Measurements from ENCODE around the gene CEP126.
"Not testable (repeated sequence)": the region's sequence is repeated elsewhere in the genome, so short reads cannot be mapped to it uniquely, and the experiment has no call there.

The CEP126 gene

GRCh38 chr11:101944923-101945322 is 30.1 kb downstream of the CEP126 start:
- FAIRE-seq (no peak), DNase-seq (ENCODE audit: insufficient read length) (no peak)
- TF ChIP-seq TAF1 (IDR thresholded peaks at IDR 0.05; ENCODE audit: borderline replicate concordance, low read depth, low read length) (no peak), POLR2AphosphoS5 (IDR thresholded peaks at IDR 0.05; ENCODE audit: low read depth, low read length) (no peak), POLR2A (IDR thresholded peaks at IDR 0.05; ENCODE audit: low read depth, low read length) (no peak)

- TF ChIP-seq TAF1 (IDR thresholded peaks at IDR 0.05; ENCODE audit: borderline replicate concordance, low read depth, low read length) (no peak), POLR2AphosphoS5 (IDR thresholded peaks at IDR 0.05; ENCODE audit: low read depth, low read length) (no peak), POLR2A (IDR thresholded peaks at IDR 0.05; ENCODE audit: low read depth, low read length) (no peak)
- FAIRE-seq (no peak), DNase-seq (ENCODE audit: insufficient read length) (no peak)
Measured at GRCh38 chr11:101945448-101945847, 30.6 kb downstream of the CEP126 start.

- FAIRE-seq (no peak), DNase-seq (ENCODE audit: insufficient read length) (no peak)
- TF ChIP-seq TAF1 (IDR thresholded peaks at IDR 0.05; ENCODE audit: borderline replicate concordance, low read depth, low read length) (no peak), POLR2AphosphoS5 (IDR thresholded peaks at IDR 0.05; ENCODE audit: low read depth, low read length) (no peak), POLR2A (IDR thresholded peaks at IDR 0.05; ENCODE audit: low read depth, low read length) (no peak)
Measured at GRCh38 chr11:101949680-101950220, 34.9 kb downstream of the CEP126 start.

GRCh38 chr11:101955278-101955677 is 40.5 kb downstream of the CEP126 start:
- no peak for DNase-seq (ENCODE audit: insufficient read length)
- no peak for FAIRE-seq
- TF ChIP-seq POLR2AphosphoS5 (IDR thresholded peaks at IDR 0.05; ENCODE audit: low read depth, low read length), result no peak
- no peak for TF ChIP-seq TAF1 (IDR thresholded peaks at IDR 0.05; ENCODE audit: borderline replicate concordance, low read depth, low read length)
- TF ChIP-seq POLR2A (IDR thresholded peaks at IDR 0.05; ENCODE audit: low read depth, low read length), result no peak

- DNase-seq (ENCODE audit: insufficient read length) (no peak), FAIRE-seq (no peak)
- TF ChIP-seq POLR2A (IDR thresholded peaks at IDR 0.05; ENCODE audit: low read depth, low read length), result no peak
- TF ChIP-seq TAF1 (IDR thresholded peaks at IDR 0.05; ENCODE audit: borderline replicate concordance, low read depth, low read length), result no peak
Measured at GRCh38 chr11:101955701-101956100, 40.9 kb downstream of the CEP126 start.

- DNase-seq (ENCODE audit: insufficient read length), result no peak
- FAIRE-seq, result no peak
- TF ChIP-seq POLR2A (IDR thresholded peaks at IDR 0.05; ENCODE audit: low read depth, low read length) (no peak), TAF1 (IDR thresholded peaks at IDR 0.05; ENCODE audit: borderline replicate concordance, low read depth, low read length) (no peak), POLR2AphosphoS5 (IDR thresholded peaks at IDR 0.05; ENCODE audit: low read depth, low read length) (no peak)
Measured at GRCh38 chr11:101960231-101960630, 45.4 kb downstream of the CEP126 start.

GRCh38 chr11:101964200-101964599 is 49.4 kb downstream of the CEP126 start:
- DNase-seq (ENCODE audit: insufficient read length); FAIRE-seq: not testable (repeated sequence)

GRCh38 chr11:101974255-101974654 is 59.4 kb downstream of the CEP126 start:
- DNase-seq (ENCODE audit: insufficient read length) (no peak), FAIRE-seq (no peak)
- TF ChIP-seq TAF1 (IDR thresholded peaks at IDR 0.05; ENCODE audit: borderline replicate concordance, low read depth, low read length) (no peak), POLR2AphosphoS5 (IDR thresholded peaks at IDR 0.05; ENCODE audit: low read depth, low read length) (no peak)

GRCh38 chr11:101974771-101975170 is 60.0 kb downstream of the CEP126 start:
- no peak for FAIRE-seq
- no peak for DNase-seq (ENCODE audit: insufficient read length)
- TF ChIP-seq TAF1 (IDR thresholded peaks at IDR 0.05; ENCODE audit: borderline replicate concordance, low read depth, low read length), result no peak
- no peak for TF ChIP-seq POLR2A (IDR thresholded peaks at IDR 0.05; ENCODE audit: low read depth, low read length)
- no peak for TF ChIP-seq POLR2AphosphoS5 (IDR thresholded peaks at IDR 0.05; ENCODE audit: low read depth, low read length)

- FAIRE-seq, result no peak
- no peak for DNase-seq (ENCODE audit: insufficient read length)
- TF ChIP-seq POLR2A (IDR thresholded peaks at IDR 0.05; ENCODE audit: low read depth, low read length) (no peak), POLR2AphosphoS5 (IDR thresholded peaks at IDR 0.05; ENCODE audit: low read depth, low read length) (no peak), TAF1 (IDR thresholded peaks at IDR 0.05; ENCODE audit: borderline replicate concordance, low read depth, low read length) (no peak)
Measured at GRCh38 chr11:101975734-101976133, 60.9 kb downstream of the CEP126 start.

GRCh38 chr11:101987370-101987769 is 72.6 kb downstream of the CEP126 start:
- no peak for DNase-seq (ENCODE audit: insufficient read length)
- TF ChIP-seq TAF1 (IDR thresholded peaks at IDR 0.05; ENCODE audit: borderline replicate concordance, low read depth, low read length), result no peak
- no peak for TF ChIP-seq POLR2A (IDR thresholded peaks at IDR 0.05; ENCODE audit: low read depth, low read length)
- no peak for FAIRE-seq

- DNase-seq (ENCODE audit: insufficient read length) (no peak), FAIRE-seq (peak; percentile 30)
- no peak for TF ChIP-seq POLR2AphosphoS5 (IDR thresholded peaks at IDR 0.05; ENCODE audit: low read depth, low read length)
- no peak for TF ChIP-seq TAF1 (IDR thresholded peaks at IDR 0.05; ENCODE audit: borderline replicate concordance, low read depth, low read length)
- TF ChIP-seq POLR2A (IDR thresholded peaks at IDR 0.05; ENCODE audit: low read depth, low read length), result no peak
Measured at GRCh38 chr11:101993172-101993571, 78.4 kb downstream of the CEP126 start.

- not testable (repeated sequence) for FAIRE-seq; DNase-seq (ENCODE audit: insufficient read length)
Measured at GRCh38 chr11:101994052-101994469, 79.3 kb downstream of the CEP126 start.

Measured in GM12892 (cell line).